Stimulated activated naive CD8-positive, alpha-beta T cell treated with anti-CD3 and anti-CD28 coated beads, Interleukin-15, Interleukin-2, amounts not matched to agents 100 ng/mL and 50 ng/mL, for 24 hours (primary cell): ENCODE results near the gene R3HDM4.
"Not testable (repeated sequence)": the region's sequence is repeated elsewhere in the genome, so short reads cannot be mapped to it uniquely, and the experiment has no call there.

ENCODE experiments used
- H3K27ac Mint-ChIP-seq: one replicate; pipeline ENCODE4 v1.8.0; 2021; ENCODE audit warnings: mild to moderate bottlenecking, mixed read lengths
- H3K27me3 Mint-ChIP-seq: one replicate; pipeline ENCODE4 v1.8.0; 2021; ENCODE audit warnings: mixed read lengths
- H3K36me3 Mint-ChIP-seq: one replicate; pipeline ENCODE4 v1.8.0; 2021; ENCODE audit warnings: low read depth, mixed read lengths
- H3K4me1 Mint-ChIP-seq: one replicate; pipeline ENCODE4 v1.8.0; 2021; ENCODE audit warnings: low read depth, mixed read lengths
- H3K4me3 Mint-ChIP-seq: one replicate; pipeline ENCODE4 v1.8.0; 2021; ENCODE audit warnings: mild to moderate bottlenecking, mixed read lengths
- H3K9me3 Mint-ChIP-seq: one replicate; pipeline ENCODE4 v1.8.0; 2021; ENCODE audit warnings: mixed read lengths

R3HDM4 gene

GRCh38 chr19:885536-886224 is 27.3 kb downstream of the R3HDM4 start:
- H3K27ac Mint-ChIP-seq = no peak overlapping the region
- peaks cover 4% of the 10 kb centered on the region for H3K36me3 Mint-ChIP-seq
- no peak overlapping the region for H3K4me3 Mint-ChIP-seq
- H3K9me3 Mint-ChIP-seq = no peaks in the 10 kb centered on the region
- H3K4me1 Mint-ChIP-seq = no peaks in the 10 kb centered on the region
- no peaks in the 10 kb centered on the region for H3K27me3 Mint-ChIP-seq

DNA sequence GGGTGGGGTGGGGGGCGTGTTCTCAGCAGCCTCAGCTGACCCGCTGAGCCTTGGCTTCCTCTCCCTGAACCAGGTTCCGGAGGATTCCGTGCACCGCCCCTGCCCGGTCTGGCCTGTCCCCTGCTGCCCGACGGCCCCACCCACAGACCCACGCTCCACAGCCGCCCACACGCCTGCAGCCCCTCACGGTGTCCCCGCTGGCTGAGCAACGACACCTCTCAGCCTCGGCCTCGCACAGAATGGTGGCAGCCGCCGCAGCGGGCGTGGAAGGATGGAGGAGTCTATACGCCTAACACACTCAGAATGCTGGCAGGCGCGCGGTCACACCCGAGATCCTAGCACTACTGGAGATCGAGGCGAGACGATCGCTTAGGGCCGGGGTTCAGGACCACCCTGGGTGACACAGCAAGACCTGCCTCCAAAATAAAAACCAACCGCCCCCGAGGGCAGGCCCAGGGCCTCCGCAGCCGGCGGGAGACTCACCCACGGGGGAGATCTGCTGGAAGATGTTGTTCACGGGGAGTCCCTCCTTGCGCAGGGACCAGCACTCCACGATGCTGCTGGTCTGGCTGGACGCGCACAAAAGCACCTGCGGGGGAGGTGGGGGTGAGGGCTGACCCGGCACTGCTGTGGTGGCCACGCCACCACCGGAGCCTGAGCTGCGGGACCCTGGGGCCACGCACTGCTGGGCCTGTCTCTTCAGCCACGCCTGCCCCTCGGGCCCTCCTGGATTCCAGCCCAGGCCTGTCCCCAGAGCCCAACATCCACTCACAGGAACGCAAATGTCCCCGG is 28.4 kb downstream of the R3HDM4 start:
- H3K27me3 Mint-ChIP-seq = no peaks in the 10 kb centered on the region
- no peaks in the 10 kb centered on the region for H3K9me3 Mint-ChIP-seq
- peaks cover 4% of the 10 kb centered on the region for H3K36me3 Mint-ChIP-seq
- H3K4me3 Mint-ChIP-seq = no peak overlapping the region
- no peaks in the 10 kb centered on the region for H3K4me1 Mint-ChIP-seq
- no peak overlapping the region for H3K27ac Mint-ChIP-seq

GRCh38 chr19:883661-884211 is 29.3 kb downstream of the R3HDM4 start:
- no peaks in the 10 kb centered on the region for H3K9me3 Mint-ChIP-seq
- no peaks in the 10 kb centered on the region for H3K4me1 Mint-ChIP-seq
- no peak overlapping the region for H3K27ac Mint-ChIP-seq
- no peak overlapping the region for H3K4me3 Mint-ChIP-seq
- H3K36me3 Mint-ChIP-seq = peaks cover 4% of the 10 kb centered on the region
- no peaks in the 10 kb centered on the region for H3K27me3 Mint-ChIP-seq

DNA sequence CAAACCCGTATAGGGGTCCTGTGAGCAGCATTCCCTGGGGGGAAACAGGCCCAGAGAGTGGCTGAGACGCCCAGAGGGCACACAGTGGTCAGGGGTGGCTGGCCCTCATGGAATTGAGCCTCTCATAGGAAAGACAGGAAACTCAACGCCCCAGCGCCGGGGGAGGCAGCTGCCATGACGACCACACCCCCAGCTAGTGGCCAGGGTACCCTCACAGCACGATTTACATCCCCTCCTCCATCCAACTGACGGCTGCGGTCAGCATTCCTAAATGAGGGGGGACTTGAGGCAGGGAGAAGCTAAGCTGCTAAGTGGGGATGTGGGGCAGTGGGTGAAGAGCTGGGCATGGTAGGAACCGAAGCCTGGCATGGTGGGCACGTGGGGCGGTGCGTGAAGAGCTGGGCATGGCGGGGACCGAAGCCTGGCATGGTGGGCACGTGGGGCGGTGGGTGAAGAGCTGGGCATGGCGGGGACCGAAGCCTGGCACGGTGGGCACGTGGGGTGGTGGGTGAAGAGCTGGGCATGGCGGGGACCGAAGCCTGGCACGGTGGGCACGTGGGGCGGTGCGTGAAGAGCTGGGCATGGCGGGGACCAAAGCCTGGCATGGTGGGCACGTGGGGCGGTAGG is 30.0 kb downstream of the R3HDM4 start:
- Mint-ChIP-seq H3K4me1 (no peaks in the 10 kb centered on the region), H3K36me3 (peaks cover 4% of the 10 kb centered on the region), H3K4me3 (no peak overlapping the region)

GRCh38 chr19:881385-882071 is 31.5 kb downstream of the R3HDM4 start:
- Mint-ChIP-seq H3K4me1 (no peaks in the 10 kb centered on the region), H3K27me3 (no peaks in the 10 kb centered on the region), H3K27ac (no peak overlapping the region), H3K9me3 (no peaks in the 10 kb centered on the region), H3K4me3 (no peak overlapping the region), H3K36me3 (peaks cover 4% of the 10 kb centered on the region)

More for the DNA sequence above, 30.0 kb downstream of the R3HDM4 start:
- Mint-ChIP-seq H3K27ac (no peak overlapping the region), H3K9me3 (no peaks in the 10 kb centered on the region), H3K27me3 (no peaks in the 10 kb centered on the region)

DNA sequence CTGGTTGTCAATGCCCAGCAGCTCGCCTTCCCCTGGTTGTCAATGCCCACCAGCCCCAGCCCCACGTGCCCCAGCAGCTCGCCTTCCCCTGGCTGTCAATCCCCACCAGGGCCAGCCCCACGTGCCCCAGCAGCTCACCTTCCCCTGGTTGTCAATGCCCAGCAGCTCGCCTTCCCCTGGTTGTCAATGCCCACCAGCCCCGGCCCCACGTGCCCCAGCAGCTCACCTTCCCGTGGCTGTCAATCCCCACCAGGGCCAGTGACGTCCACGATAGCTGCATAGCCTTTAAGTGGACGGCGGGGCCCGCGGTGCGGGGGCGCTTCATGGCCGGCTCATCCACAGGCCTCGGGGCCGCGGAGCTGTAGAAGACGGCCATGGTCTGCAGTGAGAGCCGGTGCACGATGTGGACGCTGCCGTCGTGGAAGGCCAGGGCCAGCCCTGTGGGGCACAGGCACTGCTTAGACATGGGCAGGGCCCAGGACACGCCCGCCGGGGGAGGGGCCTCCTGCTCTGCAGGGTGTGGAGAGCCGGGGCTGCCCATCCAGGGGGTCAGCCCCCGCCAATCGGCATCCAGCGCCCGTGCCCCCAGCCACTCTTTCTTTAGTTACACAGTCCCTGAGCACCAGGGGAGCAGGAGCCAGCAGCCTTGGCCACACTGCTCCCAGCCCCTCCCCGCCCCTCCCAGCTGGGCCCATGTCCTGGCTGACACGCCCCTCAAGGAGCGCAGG is 33.1 kb downstream of the R3HDM4 start:
- Mint-ChIP-seq H3K4me3 (no peak overlapping the region), H3K9me3 (no peaks in the 10 kb centered on the region), H3K27ac (no peak overlapping the region), H3K4me1 (no peaks in the 10 kb centered on the region), H3K36me3 (peaks cover 14% of the 10 kb centered on the region), H3K27me3 (no peaks in the 10 kb centered on the region)

DNA sequence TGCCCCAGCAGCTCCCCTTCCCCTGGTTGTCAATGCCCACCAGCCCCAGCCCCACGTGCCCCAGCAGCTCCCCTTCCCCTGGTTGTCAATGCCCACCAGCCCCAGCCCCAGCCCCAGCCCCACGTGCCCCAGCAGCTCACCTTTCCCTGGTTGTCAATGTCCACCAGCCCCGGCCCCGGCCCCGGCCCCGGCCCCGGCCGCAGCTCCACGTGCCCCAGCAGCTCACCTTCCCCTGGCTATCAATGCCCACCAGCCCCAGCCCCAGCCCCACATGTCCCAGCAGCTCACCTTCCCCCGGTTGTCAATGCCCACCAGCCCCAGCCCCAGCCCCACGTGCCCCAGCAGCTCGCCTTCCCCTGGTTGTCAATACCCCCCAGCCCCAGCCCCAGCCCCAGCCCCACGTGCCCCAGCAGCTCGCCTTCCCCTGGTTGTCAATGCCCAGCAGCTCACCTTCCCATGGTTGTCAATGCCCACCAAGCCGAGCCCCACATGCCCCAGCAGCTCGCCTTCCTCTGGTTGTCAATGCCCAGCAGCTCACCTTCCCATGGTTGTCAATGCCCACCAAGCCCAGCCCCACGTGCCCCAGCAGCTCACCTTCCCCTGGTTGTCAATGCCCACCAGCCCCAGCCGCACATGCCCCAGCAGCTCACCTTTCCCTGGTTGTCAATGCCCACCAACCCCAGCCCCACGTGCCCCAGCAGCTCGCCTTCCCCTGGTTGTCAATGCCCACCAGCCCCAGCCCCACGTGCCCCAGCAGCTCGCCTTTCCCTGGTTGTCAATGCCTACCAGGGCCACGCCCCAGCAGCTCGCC is 34.1 kb downstream of the R3HDM4 start:
- H3K4me1 Mint-ChIP-seq, H3K27me3 Mint-ChIP-seq, H3K27ac Mint-ChIP-seq, H3K9me3 Mint-ChIP-seq, H3K4me3 Mint-ChIP-seq: not testable (repeated sequence)
- H3K36me3 Mint-ChIP-seq = peaks cover 14% of the 10 kb centered on the region

GRCh38 chr19:877992-878660 is 34.9 kb downstream of the R3HDM4 start:
- not testable (repeated sequence) for H3K27ac Mint-ChIP-seq, H3K9me3 Mint-ChIP-seq, H3K4me1 Mint-ChIP-seq, H3K4me3 Mint-ChIP-seq, H3K27me3 Mint-ChIP-seq
- H3K36me3 Mint-ChIP-seq = peaks cover 14% of the 10 kb centered on the region

GRCh38 chr19:876780-877314 is 36.2 kb downstream of the R3HDM4 start:
- no peaks in the 10 kb centered on the region for H3K27me3 Mint-ChIP-seq
- no peaks in the 10 kb centered on the region for H3K9me3 Mint-ChIP-seq
- no peak overlapping the region for H3K4me3 Mint-ChIP-seq
- H3K36me3 Mint-ChIP-seq = peaks cover 14% of the 10 kb centered on the region
- peaks cover 9% of the 10 kb centered on the region for H3K4me1 Mint-ChIP-seq
- H3K27ac Mint-ChIP-seq = no peak overlapping the region

DNA sequence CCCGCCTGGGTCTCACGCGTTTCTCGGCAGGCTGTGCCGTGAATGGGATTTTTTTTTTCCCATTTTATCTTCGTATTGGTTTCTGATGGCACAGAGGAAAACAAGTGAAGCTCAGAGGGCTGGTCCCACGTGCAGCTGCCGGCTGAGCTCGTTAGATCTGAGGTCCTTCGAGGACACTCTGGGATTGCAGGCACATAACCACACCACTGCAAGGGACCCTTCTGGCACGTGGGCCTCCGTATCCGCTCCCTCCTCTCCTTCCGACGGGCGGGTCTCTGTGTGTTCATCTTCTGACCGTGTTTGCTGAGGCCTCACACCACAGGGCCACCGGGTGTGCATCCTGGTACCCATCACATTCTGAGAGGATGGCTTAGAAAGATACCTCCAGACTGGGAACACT is 36.9 kb downstream of the R3HDM4 start:
- no peaks in the 10 kb centered on the region for H3K27me3 Mint-ChIP-seq
- H3K4me3 Mint-ChIP-seq = no peak overlapping the region
- H3K9me3 Mint-ChIP-seq = no peaks in the 10 kb centered on the region
- H3K27ac Mint-ChIP-seq = no peak overlapping the region
- H3K36me3 Mint-ChIP-seq = peaks cover 12% of the 10 kb centered on the region
- peaks cover 12% of the 10 kb centered on the region for H3K4me1 Mint-ChIP-seq

GRCh38 chr19:875265-875879 is 37.6 kb downstream of the R3HDM4 start:
- peaks cover 12% of the 10 kb centered on the region for H3K4me1 Mint-ChIP-seq
- no peaks in the 10 kb centered on the region for H3K9me3 Mint-ChIP-seq
- H3K4me3 Mint-ChIP-seq = no peak overlapping the region
- H3K27me3 Mint-ChIP-seq = no peaks in the 10 kb centered on the region
- H3K36me3 Mint-ChIP-seq = peaks cover 13% of the 10 kb centered on the region
- H3K27ac Mint-ChIP-seq = no peak overlapping the region

- H3K27me3 Mint-ChIP-seq = no peaks in the 10 kb centered on the region
- H3K36me3 Mint-ChIP-seq = peaks cover 18% of the 10 kb centered on the region
- no peak overlapping the region for H3K27ac Mint-ChIP-seq
- H3K4me1 Mint-ChIP-seq = peaks cover 12% of the 10 kb centered on the region
- H3K4me3 Mint-ChIP-seq = no peak overlapping the region
- H3K9me3 Mint-ChIP-seq = no peaks in the 10 kb centered on the region
Observed at GRCh38 chr19:873561-874041, 39.4 kb downstream of the R3HDM4 start.
